ENCODE measurements around the gene PHKB.

- TF ChIP-seq, protein P1, sequence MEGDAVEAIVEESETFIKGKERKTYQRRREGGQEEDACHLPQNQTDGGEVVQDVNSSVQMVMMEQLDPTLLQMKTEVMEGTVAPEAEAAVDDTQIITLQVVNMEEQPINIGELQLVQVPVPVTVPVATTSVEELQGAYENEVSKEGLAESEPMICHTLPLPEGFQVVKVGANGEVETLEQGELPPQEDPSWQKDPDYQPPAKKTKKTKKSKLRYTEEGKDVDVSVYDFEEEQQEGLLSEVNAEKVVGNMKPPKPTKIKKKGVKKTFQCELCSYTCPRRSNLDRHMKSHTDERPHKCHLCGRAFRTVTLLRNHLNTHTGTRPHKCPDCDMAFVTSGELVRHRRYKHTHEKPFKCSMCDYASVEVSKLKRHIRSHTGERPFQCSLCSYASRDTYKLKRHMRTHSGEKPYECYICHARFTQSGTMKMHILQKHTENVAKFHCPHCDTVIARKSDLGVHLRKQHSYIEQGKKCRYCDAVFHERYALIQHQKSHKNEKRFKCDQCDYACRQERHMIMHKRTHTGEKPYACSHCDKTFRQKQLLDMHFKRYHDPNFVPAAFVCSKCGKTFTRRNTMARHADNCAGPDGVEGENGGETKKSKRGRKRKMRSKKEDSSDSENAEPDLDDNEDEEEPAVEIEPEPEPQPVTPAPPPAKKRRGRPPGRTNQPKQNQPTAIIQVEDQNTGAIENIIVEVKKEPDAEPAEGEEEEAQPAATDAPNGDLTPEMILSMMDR (IDR thresholded peaks at IDR 0.05) = no peak
- TF ChIP-seq EZH2 (IDR thresholded peaks at IDR 0.05; ENCODE audit: borderline replicate concordance, insufficient read depth, low read depth, low read length, poor library complexity, severe bottlenecking) = no peak
These were observed 271.5 kb downstream of the PHKB start for GRCh38 chr16:47732523-47733111.

Data from B cell (primary cell).